HEK293T (cell line): ENCODE results near the gene MACROH2A1.

ENCODE experiments used
- CTCF ChIA-PET: fragments of 350-600 bp; formaldehyde crosslinking; extraction: SDS; loops from one replicate; lab custom pipeline; 2021; ENCODE audit warnings: antibody characterized with exemption, inconsistent platforms; lab: Yijun Ruan, JAX
- POLR2A ChIA-PET: fragments of 350-600 bp; formaldehyde crosslinking; extraction: SDS; loops from one replicate; lab custom pipeline; 2020; ENCODE audit warnings: antibody characterized with exemption, inconsistent platforms; lab: Yijun Ruan, JAX
- DNase-seq: peaks from one replicate; pipeline ENCODE4 v3.0.0; 2012; ENCODE audit warnings: mixed read lengths; ENCODE audit errors: extremely low spot score
- ARNT ChIP-seq: fragments of 450-650 bp; IDR thresholded peaks from 2 replicates; pipeline ENCODE4 v1.6.1; 2017; ENCODE audit warnings: mild to moderate bottlenecking
- BHLHE40 ChIP-seq: fragments of 450-650 bp; IDR thresholded peaks from 2 replicates; pipeline ENCODE4 v1.6.1; 2016; ENCODE audit warnings: mild to moderate bottlenecking, moderate library complexity, borderline replicate concordance
- CTBP1 ChIP-seq: fragments of 450-650 bp; IDR thresholded peaks from 2 replicates; pipeline ENCODE4 v1.6.1; 2016; ENCODE audit warnings: borderline replicate concordance
- ELF4 ChIP-seq: fragments of 450-650 bp; IDR thresholded peaks from 2 replicates; pipeline ENCODE4 v1.6.1; 2017; ENCODE audit warnings: antibody characterized with exemption
- FOXA1 ChIP-seq: fragments of 450-650 bp; IDR thresholded peaks from 2 replicates; pipeline ENCODE4 v1.6.1; 2016; ENCODE audit warnings: mild to moderate bottlenecking
- FOXK2 ChIP-seq: fragments of 450-650 bp; IDR thresholded peaks from 2 replicates; pipeline ENCODE4 v1.6.1; 2016; ENCODE audit warnings: mild to moderate bottlenecking
- FOXM1 ChIP-seq: fragments of 450-650 bp; IDR thresholded peaks from 2 replicates; pipeline ENCODE4 v1.6.1; 2017; ENCODE audit warnings: mild to moderate bottlenecking, borderline replicate concordance
- HDGF ChIP-seq: fragments of 450-650 bp; IDR thresholded peaks from 2 replicates; pipeline ENCODE4 v1.6.1; 2017; ENCODE audit warnings: antibody characterized with exemption, borderline replicate concordance
- L3MBTL2 ChIP-seq: fragments of 450-650 bp; conservative IDR thresholded peaks from 2 replicates; pipeline ENCODE4 v1.6.1; 2016; ENCODE audit warnings: mild to moderate bottlenecking
- LEF1 ChIP-seq: fragments of 450-650 bp; IDR thresholded peaks from 2 replicates; pipeline ENCODE4 v1.6.1; 2017; ENCODE audit warnings: mild to moderate bottlenecking, borderline replicate concordance
- PKNOX1 ChIP-seq: fragments of 450-650 bp; IDR thresholded peaks from 2 replicates; pipeline ENCODE4 v1.6.1; 2016
- SP1 ChIP-seq: fragments of 450-650 bp; IDR thresholded peaks from 2 replicates; pipeline ENCODE4 v1.6.1; 2017
- TARDBP ChIP-seq: fragments of 450-650 bp; IDR thresholded peaks from 2 replicates; pipeline ENCODE4 v1.6.1; 2016
- ZNF384 ChIP-seq: fragments of 450-650 bp; IDR thresholded peaks from 2 replicates; pipeline ENCODE4 v1.6.1; 2016

The MACROH2A1 gene

GRCh38 chr5:135287551-135287950, 111.5 kb downstream of the MACROH2A1 start:
- TF ChIP-seq SP1 (no peak), ARNT (no peak), ELF4 (no peak), HDGF (no peak), CTBP1 (no peak), PKNOX1 (no peak), LEF1 (no peak), TARDBP (no peak), BHLHE40 (no peak), FOXA1 (no peak), FOXM1 (no peak), L3MBTL2 (no peak), FOXK2 (no peak), ZNF384 (no peak)
- ChIA-PET POLR2A (no interaction called here), CTCF (no interaction called here)
- DNase-seq = no peak
